ENCODE data around the gene AP2A2.

Gene AP2A2

DNA sequence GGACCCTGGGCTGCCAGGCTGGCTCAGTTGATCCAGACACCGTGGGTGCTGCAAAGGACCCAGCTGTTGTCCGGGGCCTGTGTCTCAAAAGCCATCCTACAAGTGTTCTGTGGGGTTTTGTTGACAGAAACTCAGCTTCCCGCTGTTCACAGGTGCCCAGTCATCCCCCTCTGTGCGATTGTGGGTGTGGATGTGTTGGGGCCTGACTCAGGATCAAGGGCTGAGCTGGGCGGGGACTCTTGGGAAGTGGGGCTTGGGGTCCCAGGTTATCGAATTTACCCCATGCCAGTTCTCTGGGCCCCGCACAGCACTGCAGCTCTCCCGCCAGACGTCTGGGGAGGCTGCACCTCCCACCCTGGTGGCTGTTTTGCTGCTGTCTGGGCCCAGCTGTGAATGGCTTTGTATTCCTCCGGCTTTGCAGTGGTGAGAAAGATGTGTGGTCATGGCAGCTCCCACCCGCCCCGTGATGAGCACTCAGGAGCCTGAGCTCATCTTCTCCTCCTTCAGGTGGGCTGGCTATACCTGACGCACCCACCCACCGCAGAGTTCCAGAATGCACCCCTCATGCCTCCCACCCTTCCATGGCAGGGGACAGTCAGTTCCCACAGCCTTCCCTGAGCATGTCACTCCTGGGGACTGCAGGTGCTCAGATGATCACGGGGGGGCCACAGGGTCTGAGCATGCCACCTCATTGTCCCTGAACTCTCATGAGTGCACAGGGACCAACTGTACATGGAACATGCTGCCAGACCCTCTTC lies 3.6 kb upstream of the AP2A2 start:
- H3K27me3 ChIP-seq (ENCODE audit: insufficient read depth, low read length, poor library complexity, severe bottlenecking) = no peaks in the 10 kb centered on the region
- no peaks in the 10 kb centered on the region for H3K9me3 ChIP-seq (ENCODE audit: insufficient read depth, low read depth, low read length)
- no peaks in the 10 kb centered on the region for H3K36me3 ChIP-seq (ENCODE audit: insufficient read depth, low read length)
- H3K4me3 ChIP-seq (ENCODE audit: low read length, poor library complexity, severe bottlenecking) = no peak overlapping the region
- no peak overlapping the region for H3K4me2 ChIP-seq (ENCODE audit: low read depth, low read length, poor library complexity, severe bottlenecking)
- peaks cover 8% of the 10 kb centered on the region for H4K20me1 ChIP-seq (ENCODE audit: insufficient read depth, low read length, poor library complexity, severe bottlenecking)
- no peak overlapping the region for H3K9ac ChIP-seq (ENCODE audit: low read depth, low read length, poor library complexity, severe bottlenecking)
- no peaks in the 10 kb centered on the region for H3K9me2 ChIP-seq (replicated peaks; ENCODE audit: low read depth, low read length)
- H3K4me1 ChIP-seq (ENCODE audit: insufficient read depth, low read length, poor library complexity, severe bottlenecking) = peaks cover 7% of the 10 kb centered on the region
- H2AFZ ChIP-seq (ENCODE audit: low read length) = no peak overlapping the region
- H3K79me2 ChIP-seq (ENCODE audit: insufficient read depth, low read length) = peaks cover 13% of the 10 kb centered on the region
- no peak for TF ChIP-seq EZH2phosphoT487 (IDR thresholded peaks at IDR 0.05; ENCODE audit: borderline replicate concordance)
- TF ChIP-seq, protein P1, sequence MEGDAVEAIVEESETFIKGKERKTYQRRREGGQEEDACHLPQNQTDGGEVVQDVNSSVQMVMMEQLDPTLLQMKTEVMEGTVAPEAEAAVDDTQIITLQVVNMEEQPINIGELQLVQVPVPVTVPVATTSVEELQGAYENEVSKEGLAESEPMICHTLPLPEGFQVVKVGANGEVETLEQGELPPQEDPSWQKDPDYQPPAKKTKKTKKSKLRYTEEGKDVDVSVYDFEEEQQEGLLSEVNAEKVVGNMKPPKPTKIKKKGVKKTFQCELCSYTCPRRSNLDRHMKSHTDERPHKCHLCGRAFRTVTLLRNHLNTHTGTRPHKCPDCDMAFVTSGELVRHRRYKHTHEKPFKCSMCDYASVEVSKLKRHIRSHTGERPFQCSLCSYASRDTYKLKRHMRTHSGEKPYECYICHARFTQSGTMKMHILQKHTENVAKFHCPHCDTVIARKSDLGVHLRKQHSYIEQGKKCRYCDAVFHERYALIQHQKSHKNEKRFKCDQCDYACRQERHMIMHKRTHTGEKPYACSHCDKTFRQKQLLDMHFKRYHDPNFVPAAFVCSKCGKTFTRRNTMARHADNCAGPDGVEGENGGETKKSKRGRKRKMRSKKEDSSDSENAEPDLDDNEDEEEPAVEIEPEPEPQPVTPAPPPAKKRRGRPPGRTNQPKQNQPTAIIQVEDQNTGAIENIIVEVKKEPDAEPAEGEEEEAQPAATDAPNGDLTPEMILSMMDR (conservative IDR thresholded peaks at IDR 0.05; ENCODE audit: low read length) = no peak
- H3F3A ChIP-seq (ENCODE audit: low read depth) = no peaks in the 10 kb centered on the region

DNA sequence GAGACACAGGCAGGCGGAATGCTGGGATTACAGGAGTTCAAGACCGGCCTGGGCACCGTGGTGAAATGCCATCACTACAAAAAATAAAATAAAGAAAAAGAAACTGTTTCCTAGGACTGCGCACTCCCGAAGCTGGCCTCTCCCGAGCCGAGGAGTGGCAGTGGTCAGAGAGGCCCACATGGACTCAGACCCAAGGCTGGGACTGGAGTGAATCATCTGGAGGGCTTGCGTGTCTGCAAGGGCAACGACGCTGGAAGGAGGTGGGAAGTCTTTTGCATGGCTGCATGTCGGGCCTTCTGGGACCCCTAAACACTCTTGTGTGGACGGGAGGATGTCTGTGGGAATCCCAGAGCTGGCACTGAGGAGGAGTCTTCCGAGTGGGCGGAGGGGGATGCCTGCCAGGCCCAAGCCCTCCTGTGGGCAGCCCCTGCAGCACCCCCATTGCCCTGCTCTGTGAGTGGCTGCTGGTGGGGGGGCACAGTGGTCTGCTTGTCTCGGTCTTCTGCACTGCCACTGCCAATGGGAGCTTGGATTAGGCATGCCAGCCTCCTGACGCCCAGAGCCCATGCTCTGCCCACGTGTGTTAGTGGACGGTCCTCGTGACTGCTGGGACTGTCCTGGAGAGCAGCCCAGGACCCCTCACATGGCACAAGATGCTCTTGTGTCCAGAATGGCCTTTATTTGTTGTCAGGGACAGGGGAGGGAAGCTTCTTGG lies 1.8 kb upstream of the AP2A2 start:
- Histone ChIP-seq H3K4me3 (ENCODE audit: low read length, poor library complexity, severe bottlenecking) (no peak overlapping the region), H3F3A (ENCODE audit: low read depth) (peaks cover 10% of the 10 kb centered on the region), H3K9me3 (ENCODE audit: insufficient read depth, low read depth, low read length) (no peaks in the 10 kb centered on the region), H3K4me2 (ENCODE audit: low read depth, low read length, poor library complexity, severe bottlenecking) (no peak overlapping the region), H4K20me1 (ENCODE audit: insufficient read depth, low read length, poor library complexity, severe bottlenecking) (peaks cover 25% of the 10 kb centered on the region), H3K4me1 (ENCODE audit: insufficient read depth, low read length, poor library complexity, severe bottlenecking) (peaks cover 24% of the 10 kb centered on the region), H3K79me2 (ENCODE audit: insufficient read depth, low read length) (peaks cover 31% of the 10 kb centered on the region), H3K9me2 (replicated peaks; ENCODE audit: low read depth, low read length) (no peaks in the 10 kb centered on the region), H2AFZ (ENCODE audit: low read length) (no peak overlapping the region), H3K9ac (ENCODE audit: low read depth, low read length, poor library complexity, severe bottlenecking) (no peak overlapping the region), H3K27me3 (ENCODE audit: insufficient read depth, low read length, poor library complexity, severe bottlenecking) (no peaks in the 10 kb centered on the region), H3K36me3 (ENCODE audit: insufficient read depth, low read length) (no peaks in the 10 kb centered on the region)
- TF ChIP-seq, protein P1 (conservative IDR thresholded peaks at IDR 0.05; ENCODE audit: low read length) = no peak
- TF ChIP-seq EZH2phosphoT487 (IDR thresholded peaks at IDR 0.05; ENCODE audit: borderline replicate concordance) = no peak

DNA sequence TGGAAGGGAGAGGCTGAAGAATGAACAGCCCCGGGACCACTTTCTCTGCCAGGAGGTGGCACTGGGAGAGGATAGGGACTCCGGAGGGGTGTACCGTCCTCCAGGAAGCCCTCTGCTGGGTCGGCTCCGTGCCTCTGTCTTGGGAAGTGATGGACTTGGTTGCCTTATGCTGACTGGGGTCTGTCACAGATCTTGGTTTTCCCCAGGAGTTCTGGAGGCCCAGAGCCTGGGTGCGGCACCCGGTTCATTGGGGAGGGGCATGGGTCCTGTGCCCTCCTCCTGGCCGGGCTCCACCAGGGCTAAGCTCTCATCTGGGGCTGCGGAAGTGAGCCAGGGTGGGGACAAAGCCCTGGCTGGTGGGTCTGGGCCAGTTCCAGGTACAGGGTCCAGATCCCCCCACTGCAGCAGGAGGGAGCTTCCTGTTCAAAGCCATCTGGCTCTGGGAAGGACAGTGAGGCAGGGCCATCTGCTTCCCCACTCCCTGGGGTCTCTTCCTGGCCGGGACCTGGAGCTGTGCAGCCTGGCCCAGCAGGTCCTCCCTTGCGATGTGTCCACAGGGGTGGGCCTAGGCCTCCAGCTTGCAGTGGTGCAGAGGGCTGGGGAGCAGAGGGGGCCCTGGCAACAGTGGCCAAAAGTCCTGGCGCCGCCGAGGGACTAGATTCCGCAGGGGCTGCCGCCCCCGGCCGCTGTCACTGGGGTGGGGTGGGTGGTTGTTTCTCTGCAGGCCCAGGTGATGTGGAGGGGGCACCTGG lies 1.1 kb upstream of the AP2A2 start:
- H3K9me3 ChIP-seq (ENCODE audit: insufficient read depth, low read depth, low read length) = no peaks in the 10 kb centered on the region
- peaks cover 10% of the 10 kb centered on the region for H3F3A ChIP-seq (ENCODE audit: low read depth)
- H3K9me2 ChIP-seq (replicated peaks; ENCODE audit: low read depth, low read length) = no peaks in the 10 kb centered on the region
- H3K4me1 ChIP-seq (ENCODE audit: insufficient read depth, low read length, poor library complexity, severe bottlenecking) = peaks cover 32% of the 10 kb centered on the region
- no peak overlapping the region for H2AFZ ChIP-seq (ENCODE audit: low read length)
- H3K36me3 ChIP-seq (ENCODE audit: insufficient read depth, low read length) = no peaks in the 10 kb centered on the region
- H4K20me1 ChIP-seq (ENCODE audit: insufficient read depth, low read length, poor library complexity, severe bottlenecking) = peaks cover 31% of the 10 kb centered on the region
- H3K79me2 ChIP-seq (ENCODE audit: insufficient read depth, low read length) = peaks cover 38% of the 10 kb centered on the region
- no peak overlapping the region for H3K4me2 ChIP-seq (ENCODE audit: low read depth, low read length, poor library complexity, severe bottlenecking)
- no peak for TF ChIP-seq EZH2phosphoT487 (IDR thresholded peaks at IDR 0.05; ENCODE audit: borderline replicate concordance)
- TF ChIP-seq, protein P1 (conservative IDR thresholded peaks at IDR 0.05; ENCODE audit: low read length) = no peak
- H3K27me3 ChIP-seq (ENCODE audit: insufficient read depth, low read length, poor library complexity, severe bottlenecking) = no peaks in the 10 kb centered on the region
- H3K4me3 ChIP-seq (ENCODE audit: low read length, poor library complexity, severe bottlenecking) = no peak overlapping the region
- H3K9ac ChIP-seq (ENCODE audit: low read depth, low read length, poor library complexity, severe bottlenecking) = no peak overlapping the region

Data from Loucy (cell line).